Colonic mucosa (tissue), 4 donors: ENCODE data around the gene DPH2. TPM values are rescaled to one million over a fixed set of nuclear protein-coding genes. Genes with fewer than 3 reads are reported as not detected.
A peak's percentile ranks its signal among the peaks of the same experiment; 100 is the strongest.

Experiments
- DNase-seq: peaks from one replicate; pipeline ENCODE4 v3.0.0-alpha.2; 2020
- H3K27ac ChIP-seq: fragments of 200-600 bp; one replicate; pipeline ENCODE4 v1.8.0; 2021
- H3K27me3 ChIP-seq: fragments of 200-600 bp; one replicate; pipeline ENCODE4 v1.8.0; 2021
- H3K36me3 ChIP-seq: fragments of 200-600 bp; one replicate; pipeline ENCODE4 v1.8.0; 2021
- H3K4me1 ChIP-seq: fragments of 200-600 bp; one replicate; pipeline ENCODE4 v1.8.0; 2021; ENCODE audit warnings: mild to moderate bottlenecking
- H3K4me3 ChIP-seq: fragments of 200-600 bp; one replicate; pipeline ENCODE4 v1.8.0; 2021
- H3K9ac ChIP-seq, 2 donors: one replicate each; pipeline ENCODE4 v1.7.0; 2013; ENCODE audit warnings: control low read depth in 2 of 2, low read depth in 2 of 2, low read length in 2 of 2
- H3K9me3 ChIP-seq: fragments of 200-600 bp; one replicate; pipeline ENCODE4 v1.8.0; 2021
- CTCF ChIP-seq: fragments of 200-600 bp; IDR thresholded peaks from one replicate; pipeline ENCODE4 v1.8.0; 2022; ENCODE audit warnings: antibody characterized with exemption, mild to moderate bottlenecking
- intact Hi-C: fragments of 100-400 bp; cut with DNase I; formaldehyde crosslinking; loops from one replicate; pipeline ENCODE4 v1.14.1; 2022
- total RNA-seq, 2 donors: library from RNA; stranded (reverse); fragmentation: NEBNext Ultra II Directional in 1 of 2; extraction: Animal tissue kit (Norgen Biotek cat#: 25700) in 1 of 2; gene quantifications; one replicate each; pipeline ENCODE4 v1.2.1, GENCODE V29; 2021
- donor health status: healthy.
- donor health status: DM: no; HTN: no; CAD: no.
- donor health status: DM: no; HTN: no; CAD: no.

The DPH2 gene
- total RNA-seq, 2 donors from 2014 or later: 11.5 to 43.1 TPM

GRCh38 chr1:43930168-43930948, 39.5 kb upstream of the DPH2 start:
- intact Hi-C loops: loop anchor here (10.0 kb wide), 2 partner anchors 114 to 396 kb away; partner anchors contain the start of gene PTPRF
- H3K4me1 ChIP-seq: peaks cover 12% of the 10 kb centered on the region
- no peak overlapping the region for H3K9ac ChIP-seq

GRCh38 chr1:43930949-43931275, 38.9 kb upstream of the DPH2 start:
- Histone ChIP-seq H3K9ac (no peak overlapping the region), H3K36me3 (no peaks in the 10 kb centered on the region), H3K27ac (no peak overlapping the region), H3K4me1 (peaks cover 14% of the 10 kb centered on the region), H3K9me3 (no peaks in the 10 kb centered on the region), H3K27me3 (peaks cover 5% of the 10 kb centered on the region), H3K4me3 (no peak overlapping the region)
- intact Hi-C loops: loop anchor here (10.0 kb wide), 2 partner anchors 114 to 396 kb away; partner anchors contain the start of gene PTPRF
- TF ChIP-seq CTCF: no peak
- no peak for DNase-seq

More at GRCh38 chr1:43930168-43930948, 39.5 kb upstream of the DPH2 start:
- H3K4me3 ChIP-seq: no peak overlapping the region
- H3K9me3 ChIP-seq: no peaks in the 10 kb centered on the region
- peaks cover 5% of the 10 kb centered on the region for H3K27me3 ChIP-seq
- DNase-seq: no peak
- no peaks in the 10 kb centered on the region for H3K36me3 ChIP-seq
- H3K27ac ChIP-seq: no peak overlapping the region
- peak; percentile 38 for TF ChIP-seq CTCF

GRCh38 chr1:43931711-43932660, 37.8 kb upstream of the DPH2 start:
- H3K4me3 ChIP-seq: no peak overlapping the region
- intact Hi-C loops: loop anchor here (10.0 kb wide), 2 partner anchors 113 to 397 kb away; partner anchors contain the start of gene PTPRF
- no peak overlapping the region for H3K27ac ChIP-seq
- TF ChIP-seq CTCF: no peak
- no peak overlapping the region for H3K9ac ChIP-seq
- no peaks in the 10 kb centered on the region for H3K9me3 ChIP-seq
- no peak for DNase-seq
- peaks cover 17% of the 10 kb centered on the region for H3K4me1 ChIP-seq
- peaks cover 5% of the 10 kb centered on the region for H3K27me3 ChIP-seq
- no peaks in the 10 kb centered on the region for H3K36me3 ChIP-seq

- Histone ChIP-seq H3K4me3 (peak overlapping the region; percentile 34), H3K9me3 (no peaks in the 10 kb centered on the region), H3K36me3 (no peaks in the 10 kb centered on the region), H3K4me1 (peaks cover 18% of the 10 kb centered on the region), H3K27me3 (peaks cover 5% of the 10 kb centered on the region), H3K9ac (peak overlapping the region; percentile 28 to 64), H3K27ac (no peak overlapping the region)
- intact Hi-C loops: loop anchor here (10.0 kb wide), 2 partner anchors 112 to 398 kb away; partner anchors contain the start of gene PTPRF
- DNase-seq: no peak
- no peak for TF ChIP-seq CTCF
Measured at GRCh38 chr1:43932786-43933385, 36.9 kb upstream of the DPH2 start.
